ENCODE results near the gene KPNA1. TPM values are rescaled to one million over a fixed set of nuclear protein-coding genes. Genes with fewer than 3 reads are reported as not detected.

Gene KPNA1
- total and polyA plus RNA-seq, 11 donors: 13.5 to 127 (median 72.1) TPM

- H3K9me3 ChIP-seq: no peaks in the 10 kb centered on the region
- H3K4me3 ChIP-seq: no peak overlapping the region
- no peak for TF ChIP-seq POLR2A (IDR thresholded peaks at IDR 0.05)
- TF ChIP-seq, protein P1, sequence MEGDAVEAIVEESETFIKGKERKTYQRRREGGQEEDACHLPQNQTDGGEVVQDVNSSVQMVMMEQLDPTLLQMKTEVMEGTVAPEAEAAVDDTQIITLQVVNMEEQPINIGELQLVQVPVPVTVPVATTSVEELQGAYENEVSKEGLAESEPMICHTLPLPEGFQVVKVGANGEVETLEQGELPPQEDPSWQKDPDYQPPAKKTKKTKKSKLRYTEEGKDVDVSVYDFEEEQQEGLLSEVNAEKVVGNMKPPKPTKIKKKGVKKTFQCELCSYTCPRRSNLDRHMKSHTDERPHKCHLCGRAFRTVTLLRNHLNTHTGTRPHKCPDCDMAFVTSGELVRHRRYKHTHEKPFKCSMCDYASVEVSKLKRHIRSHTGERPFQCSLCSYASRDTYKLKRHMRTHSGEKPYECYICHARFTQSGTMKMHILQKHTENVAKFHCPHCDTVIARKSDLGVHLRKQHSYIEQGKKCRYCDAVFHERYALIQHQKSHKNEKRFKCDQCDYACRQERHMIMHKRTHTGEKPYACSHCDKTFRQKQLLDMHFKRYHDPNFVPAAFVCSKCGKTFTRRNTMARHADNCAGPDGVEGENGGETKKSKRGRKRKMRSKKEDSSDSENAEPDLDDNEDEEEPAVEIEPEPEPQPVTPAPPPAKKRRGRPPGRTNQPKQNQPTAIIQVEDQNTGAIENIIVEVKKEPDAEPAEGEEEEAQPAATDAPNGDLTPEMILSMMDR (IDR thresholded peaks at IDR 0.05): no peak
- 53 to 64% (median 57%) methylated on average over 1 of the region's 1 CpG for WGBS, 4 donors
- H3K27ac ChIP-seq: no peak overlapping the region
- H3K36me3 ChIP-seq: peaks cover 0 to 28% (median 14%) of the 10 kb centered on the region in 9 donors
- no peaks in the 10 kb centered on the region for H3K27me3 ChIP-seq
- DNase-seq (no peak), ATAC-seq (no peak)
- intact Hi-C loops (cut with DNase I): loop anchor here in 2 of 10 donors (10.0 kb wide), 2 partner anchors 85 to 205 kb away; no protein-coding TSS in a partner anchor
- H3K4me1 ChIP-seq: peaks cover 0 to 27% (median 8%) of the 10 kb centered on the region in 12 donors
These were observed 45.1 kb downstream of the KPNA1 start for GRCh38 chr3:122469659-122470058.

DNA sequence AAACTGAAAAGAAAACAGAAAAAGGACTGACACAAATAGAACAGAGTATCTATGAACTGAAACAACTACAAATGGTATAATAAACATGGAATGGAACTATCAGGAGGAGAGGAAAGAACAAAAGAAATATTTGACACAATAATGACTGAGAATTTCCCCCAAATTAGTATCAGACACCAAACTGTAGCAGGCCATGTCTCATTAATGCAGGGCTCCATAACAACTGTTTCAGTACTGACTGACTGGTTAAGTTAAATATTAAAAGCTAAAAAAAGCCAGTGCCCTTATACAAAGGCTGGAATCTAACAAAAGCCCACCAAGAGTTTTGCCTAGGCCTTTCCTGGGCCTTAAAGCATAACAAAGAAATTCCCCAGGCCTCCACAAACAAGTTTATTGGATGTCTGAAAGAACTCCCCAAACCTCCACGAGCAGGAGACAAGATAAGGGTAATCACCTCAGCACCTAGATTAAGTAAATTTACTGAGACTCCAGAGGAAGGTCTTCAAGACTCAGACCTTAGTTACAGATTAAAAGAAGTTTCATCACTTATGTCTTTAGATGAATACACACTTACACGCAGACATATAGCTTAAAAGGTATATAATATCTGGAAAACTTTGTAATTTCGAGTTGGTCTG, 45.7 kb downstream of the KPNA1 start:
- WGBS, 4 donors: 67 to 72% (median 70%) methylated on average over 3 of the region's 3 CpGs
- H3K9me3 ChIP-seq: no peaks in the 10 kb centered on the region
- H3K27ac ChIP-seq: no peak overlapping the region
- ATAC-seq (no peak), DNase-seq (no peak)
- H3K4me3 ChIP-seq: no peak overlapping the region
- no peaks in the 10 kb centered on the region for H3K27me3 ChIP-seq
- H3K4me1 ChIP-seq: peaks cover 0 to 27% (median 8%) of the 10 kb centered on the region in 12 donors
- TF ChIP-seq, protein P1 (IDR thresholded peaks at IDR 0.05): no peak
- intact Hi-C loops (cut with DNase I): loop anchor here in 2 of 10 donors (10.0 kb wide), 2 partner anchors 86 to 206 kb away; no protein-coding TSS in a partner anchor
- peaks cover 0 to 35% (median 17%) of the 10 kb centered on the region in 9 donors for H3K36me3 ChIP-seq

DNA sequence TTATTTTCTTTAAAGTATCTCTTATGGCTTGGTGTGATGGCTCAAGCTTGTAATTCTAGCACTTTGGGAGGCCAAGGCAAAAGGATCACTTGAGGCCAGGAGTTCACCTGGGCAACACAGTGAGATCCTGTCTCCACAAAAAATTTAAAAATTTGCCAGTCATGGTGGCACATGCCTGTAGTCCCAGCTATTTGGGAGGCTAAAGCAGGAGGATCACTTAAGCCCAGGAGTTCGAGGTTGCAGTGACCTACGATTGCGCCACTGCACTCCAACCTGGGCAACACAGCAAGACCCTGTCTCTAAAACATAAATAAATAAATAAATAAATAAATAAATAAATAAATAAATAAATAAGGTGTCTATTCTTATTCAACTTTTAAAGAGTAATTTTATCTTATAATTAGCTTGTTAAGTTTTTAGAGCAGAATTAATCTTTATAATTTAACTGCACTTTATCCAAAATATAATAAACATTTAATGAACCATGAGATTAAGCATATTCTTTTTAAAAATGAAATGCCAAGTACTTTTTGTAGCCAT, 48.0 kb downstream of the KPNA1 start:
- Histone ChIP-seq H3K9me3 (no peaks in the 10 kb centered on the region), H3K27me3 (no peaks in the 10 kb centered on the region), H3K36me3 (peaks cover 0 to 57% (median 40%) of the 10 kb centered on the region in 9 donors), H3K4me3 (no peak overlapping the region), H3K4me1 (peaks cover 0 to 27% (median 8%) of the 10 kb centered on the region in 12 donors), H3K27ac (no peak overlapping the region)
- 97 to 98% (median 97%) methylated on average over 3 of the region's 3 CpGs for WGBS, 4 donors
- ATAC-seq (no peak), DNase-seq (no peak)
- intact Hi-C loops (cut with DNase I): loop anchor here in 2 of 10 donors (10.0 kb wide), 2 partner anchors 88 to 208 kb away; no protein-coding TSS in a partner anchor
- TF ChIP-seq, protein P1 (IDR thresholded peaks at IDR 0.05): no peak
- TF ChIP-seq POLR2A (IDR thresholded peaks at IDR 0.05): no peak

DNA sequence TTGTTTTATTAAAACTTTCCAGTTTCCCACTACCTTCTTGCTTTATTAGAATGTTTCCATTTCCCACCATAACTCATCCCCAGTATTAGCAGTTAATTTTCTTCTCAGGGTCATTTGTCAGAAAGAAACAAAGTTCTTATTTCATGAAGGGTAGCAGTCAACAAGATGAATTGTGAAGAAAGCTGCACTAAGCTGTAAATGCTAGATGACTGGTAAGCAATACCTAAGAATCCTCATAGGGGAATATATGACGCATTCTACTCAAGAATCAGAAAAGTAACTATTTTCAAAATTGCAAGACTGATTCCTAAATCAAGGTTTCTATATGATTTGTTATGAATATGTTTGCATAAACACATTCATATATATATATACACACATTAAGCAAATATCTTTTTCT, 50.1 kb downstream of the KPNA1 start:
- H3K27ac ChIP-seq: no peak overlapping the region
- ATAC-seq (no peak), DNase-seq (no peak)
- no peak overlapping the region for H3K4me3 ChIP-seq
- H3K9me3 ChIP-seq: no peaks in the 10 kb centered on the region
- no peaks in the 10 kb centered on the region for H3K27me3 ChIP-seq
- peaks cover 0 to 77% (median 52%) of the 10 kb centered on the region in 9 donors for H3K36me3 ChIP-seq
- intact Hi-C loops (cut with DNase I): loop anchor here in 3 of 10 donors (5.0 to 10.0 kb wide), 3 partner anchors 90 to 218 kb away; partner anchors contain the start of gene PARP14 (in 1 of the 3)
- 94 to 97% (median 96%) methylated on average over 1 of the region's 1 CpG for WGBS, 4 donors
- peaks cover 0 to 21% (median 7%) of the 10 kb centered on the region in 12 donors for H3K4me1 ChIP-seq
- TF ChIP-seq, protein P1 (IDR thresholded peaks at IDR 0.05): no peak
- no peak for TF ChIP-seq POLR2A (IDR thresholded peaks at IDR 0.05)

Measured in heart left ventricle (tissue), 16 donors.